Measurements from ENCODE around the gene GSTM4.
"Not testable (repeated sequence)": the region's sequence is repeated elsewhere in the genome, so short reads cannot be mapped to it uniquely, and the experiment has no call there.

GRCh38 chr1:109685399-109685798 is 29.5 kb downstream of the GSTM4 start:
- TF ChIP-seq CTCF (IDR thresholded peaks at IDR 0.05); EZH2 (IDR thresholded peaks at IDR 0.05; ENCODE audit: borderline replicate concordance, insufficient read depth, low read depth, low read length, poor library complexity, severe bottlenecking): not testable (repeated sequence)

All from B cell (primary cell).